Endothelial cell of umbilical vein (primary cell): ENCODE results near the gene TNFRSF8. TPM values are rescaled to one million over a fixed set of nuclear protein-coding genes. Genes with fewer than 3 reads are reported as not detected.

Experiments used
- BruUV-seq: library from RNA; stranded (reverse); fragments of 400-500 nt; replicated peaks from 2 replicates; lab custom pipeline; 2021; lab: Mats Ljungman, UMichigan
- CTCF ChIA-PET: fragments of 300-600, 350-600 bp; sonication (Branson Sonifier 250); formaldehyde crosslinking; loops from one replicate; lab custom pipeline; 2021; ENCODE audit warnings: antibody characterized with exemption, inconsistent platforms; lab: Charles Lee
- POLR2A ChIA-PET: fragments of 300-600, 350-600 bp; sonication (Branson Sonifier 250); formaldehyde crosslinking; loops from one replicate; lab custom pipeline; 2021; ENCODE audit warnings: antibody characterized with exemption, inconsistent platforms; lab: Charles Lee
- DNase-seq: peaks from one replicate; pipeline ENCODE4 v3.0.0-alpha.2; 2011; ENCODE audit warnings: low read depth, low spot score
- FAIRE-seq: peaks from 2 replicates; lab custom pipeline; 2011; peaks lifted over from hg19 to GRCh38; lab: Jason Lieb, UNC
- H2AFZ ChIP-seq: 2 replicates; pipeline ENCODE4 v1.6.0; 2012; ENCODE audit warnings: low read depth, low read length, control low read depth, inconsistent platforms
- H3K27ac ChIP-seq: 2 replicates; pipeline ENCODE4 v1.5.1; 2011; ENCODE audit warnings: low read depth, mild to moderate bottlenecking, control low read depth, low read length, moderate library complexity; ENCODE audit not compliant: insufficient read depth
- H3K27me3 ChIP-seq, 2 experiments: 2 replicates each; pipeline versions ENCODE4 v1.6.0 to v1.6.1; 2011; ENCODE audit warnings: low read length in 2 of 2, mixed read lengths in 1 of 2; ENCODE audit not compliant: control insufficient read depth in 2 of 2, insufficient read depth in 2 of 2
- H3K36me3 ChIP-seq, 2 experiments: 2 replicates in 1 of 2; 3 replicates in 1 of 2; pipeline ENCODE4 v1.5.1; 2011; ENCODE audit warnings: low read length in 2 of 2, mild to moderate bottlenecking in 1 of 2, moderate library complexity in 1 of 2; ENCODE audit not compliant: control insufficient read depth in 2 of 2, insufficient read depth in 2 of 2; ENCODE audit errors: extremely low read depth in 1 of 2
- H3K4me1 ChIP-seq: 3 replicates; pipeline ENCODE4 v1.5.1; 2011; ENCODE audit warnings: mild to moderate bottlenecking, low read length; ENCODE audit not compliant: control insufficient read depth, insufficient read depth; ENCODE audit errors: extremely low read depth
- H3K4me2 ChIP-seq: 2 replicates; pipeline ENCODE4 v1.6.1; 2011; ENCODE audit warnings: low read length, control low read depth, mixed read lengths; ENCODE audit not compliant: insufficient read depth
- H3K4me3 ChIP-seq, 3 experiments: fragments of 200-600 bp in 1 of 3; sonication (generic), shearing (Covaris generic) in 1 of 3; replicated peaks in 1 of 3; 2 replicates each; pipeline ENCODE4 v1.5.1; 2011 to 2016; ENCODE audit warnings: control low read depth in 3 of 3, low read length in 3 of 3, mild to moderate bottlenecking in 2 of 3, inconsistent platforms in 1 of 3, low read depth in 1 of 3, moderate library complexity in 1 of 3; ENCODE audit not compliant: insufficient read depth in 1 of 3
- H3K79me2 ChIP-seq: 2 replicates; pipeline ENCODE4 v1.6.0; 2012; ENCODE audit warnings: low read length, inconsistent platforms; ENCODE audit not compliant: control insufficient read depth, insufficient read depth
- H3K9ac ChIP-seq: replicated peaks from 2 replicates; pipeline ENCODE3; 2011; ENCODE audit warnings: low read length, control low read depth; ENCODE audit not compliant: insufficient read depth; ENCODE audit errors: extremely low read depth
- H3K9me1 ChIP-seq: replicated peaks from 3 replicates; pipeline ENCODE4 v1.6.0; 2011; ENCODE audit warnings: mild to moderate bottlenecking, low read length; ENCODE audit not compliant: control insufficient read depth, insufficient read depth; ENCODE audit errors: extremely low read depth
- H3K9me3 ChIP-seq: replicated peaks from 2 replicates; pipeline ENCODE4 v1.5.1; 2012; ENCODE audit warnings: low read length, inconsistent platforms; ENCODE audit not compliant: control insufficient read depth, insufficient read depth
- H4K20me1 ChIP-seq: replicated peaks from 2 replicates; pipeline ENCODE3; 2011; ENCODE audit warnings: mild to moderate bottlenecking, low read length; ENCODE audit not compliant: control insufficient read depth, insufficient read depth; ENCODE audit errors: extremely low read depth
- EZH2 ChIP-seq: IDR thresholded peaks from 2 replicates; pipeline ENCODE4 v1.6.1; 2012; ENCODE audit warnings: borderline replicate concordance, low read depth, mild to moderate bottlenecking, moderate library complexity, low read length, inconsistent platforms; ENCODE audit not compliant: severe bottlenecking
- FOS ChIP-seq: IDR thresholded peaks from 2 replicates; pipeline ENCODE4 v1.6.1; 2011; ENCODE audit warnings: mild to moderate bottlenecking, low read length, moderate library complexity, borderline replicate concordance; ENCODE audit not compliant: insufficient read depth
- GATA2 ChIP-seq: IDR thresholded peaks from 2 replicates; pipeline ENCODE4 v1.7.0; 2011; ENCODE audit warnings: low read depth, mild to moderate bottlenecking, moderate library complexity, mixed read lengths, low read length; ENCODE audit not compliant: insufficient read length, insufficient read depth
- JUN ChIP-seq: IDR thresholded peaks from 2 replicates; pipeline ENCODE4 v1.6.1; 2011; ENCODE audit warnings: borderline replicate concordance, low read depth; ENCODE audit not compliant: insufficient read length, insufficient read depth
- MYC ChIP-seq: IDR thresholded peaks from one replicate; pipeline ENCODE4 v1.6.1; 2011; ENCODE audit warnings: mild to moderate bottlenecking, low read depth, low read length
- POLR2A ChIP-seq: IDR thresholded peaks from 2 replicates; pipeline ENCODE4 v1.6.1; 2012; ENCODE audit warnings: low read depth, mild to moderate bottlenecking, control low read depth, low read length
- POLR2AphosphoS5 ChIP-seq: IDR thresholded peaks from 2 replicates; pipeline ENCODE4 v1.6.1; 2012; ENCODE audit warnings: low read depth, mild to moderate bottlenecking, control low read depth, low read length, moderate library complexity; ENCODE audit not compliant: insufficient read depth
- dilution Hi-C: fragments of 300-500 bp; cut with MboI; formaldehyde crosslinking; loops from one replicate; pipeline ENCODE4 v1.15.0; 2019; ENCODE audit warnings: low sequenced_read_pairs; ENCODE audit not compliant: extremely low pct_ligation_motif_present
- intact Hi-C: fragments of 100-400 bp; cut with micrococcal nuclease; formaldehyde crosslinking; loops from one replicate; pipeline ENCODE4 v1.10.0; 2022
- polyA plus RNA-seq, 4 experiments: library from polyadenylated mRNA; depleted of rRNA in 3 of 4; stranded (reverse) in 3 of 4; unstranded in 1 of 4; fragments of >200 nt; gene quantifications; 2 replicates each; pipeline versions ENCODE4 v1.2.1 to v1.2.3, GENCODE V29; 2011 to 2012; ENCODE audit warnings: missing spikeins in 1 of 4
- total RNA-seq: library from RNA; stranded (reverse); gene quantifications from 2 replicates; pipeline ENCODE4 v1.2.3, GENCODE V29; 2021
- TF ChIP-seq, protein P1 (sequence below), 2 donors: IDR thresholded peaks; 1 replicate in 1 of 2; 2 replicates in 1 of 2; pipeline ENCODE4 v1.5.1; 2011; ENCODE audit warnings: low read length in 2 of 2, mild to moderate bottlenecking in 2 of 2, moderate library complexity in 2 of 2, control low read depth in 1 of 2, inconsistent platforms in 1 of 2, low read depth in 1 of 2; ENCODE audit not compliant: insufficient read depth in 1 of 2; ENCODE audit errors: extremely low read depth in 1 of 2
- TF ChIP-seq, protein P2 (sequence below): IDR thresholded peaks from 2 replicates; pipeline ENCODE4 v1.6.1; 2011; ENCODE audit not compliant: insufficient read depth, insufficient read length

The TNFRSF8 gene
- total and polyA plus RNA-seq, 2 donors (not counting 3 experiments of a cell fraction or from before 2014, with no cell fraction given) = 0.47 TPM; not detected in 1

DNA sequence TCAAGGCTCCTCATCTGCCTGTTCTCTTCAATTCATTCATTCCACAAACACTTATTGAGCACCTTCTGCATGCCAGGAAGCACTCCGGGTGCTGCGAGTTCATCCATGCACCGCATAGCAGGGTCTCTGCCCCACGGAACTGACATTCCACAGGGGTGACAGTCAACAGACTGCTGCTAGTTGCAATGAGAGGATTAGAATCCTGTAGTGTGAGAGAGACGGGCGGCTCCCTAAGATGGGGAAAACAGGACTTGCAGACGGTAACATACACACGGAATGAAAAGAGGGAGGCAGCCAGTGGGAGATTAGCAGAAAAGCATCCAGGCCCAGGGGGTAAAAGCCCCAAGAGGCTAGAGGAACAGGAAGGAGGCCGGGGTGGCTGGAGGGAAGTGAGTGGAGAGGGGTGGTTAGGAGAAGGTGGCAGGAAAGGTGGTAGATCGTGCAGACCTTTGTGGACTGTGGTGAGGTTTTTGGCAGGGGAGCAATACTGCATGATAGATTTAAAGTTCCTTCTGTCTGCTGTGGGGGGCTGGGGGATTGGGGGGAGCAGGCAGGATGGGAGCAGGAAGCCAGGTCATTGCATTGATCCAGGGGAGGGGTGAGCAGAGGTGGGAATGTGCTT, 6.6 kb downstream of the TNFRSF8 start:
- H3K9me3 ChIP-seq = no peaks in the 10 kb centered on the region
- DNase-seq (no peak), FAIRE-seq (no peak)
- no peak overlapping the region for H3K4me3 ChIP-seq
- no peaks in the 10 kb centered on the region for H3K36me3 ChIP-seq
- H3K79me2 ChIP-seq = no peaks in the 10 kb centered on the region
- dilution Hi-C loops (no loop called here), intact Hi-C loops (no loop called here)
- no peaks in the 10 kb centered on the region for H4K20me1 ChIP-seq
- no peak overlapping the region for H2AFZ ChIP-seq
- H3K9ac ChIP-seq = no peak overlapping the region
- peaks cover 13% of the 10 kb centered on the region in 2 experiments for H3K27me3 ChIP-seq
- H3K27ac ChIP-seq = no peak overlapping the region
- ChIA-PET CTCF (interaction anchor here (0.6 to 2.0 kb wide), 2 partner anchors 10 to 20 kb away, joined by 3 to 11 read pairs; no protein-coding TSS in a partner anchor), POLR2A (no interaction called here)
- TF ChIP-seq JUN (no peak), EZH2 (no peak), POLR2A (no peak), MYC (no peak), FOS (no peak), GATA2 (no peak), POLR2AphosphoS5 (no peak)
- TF ChIP-seq, protein P1, sequence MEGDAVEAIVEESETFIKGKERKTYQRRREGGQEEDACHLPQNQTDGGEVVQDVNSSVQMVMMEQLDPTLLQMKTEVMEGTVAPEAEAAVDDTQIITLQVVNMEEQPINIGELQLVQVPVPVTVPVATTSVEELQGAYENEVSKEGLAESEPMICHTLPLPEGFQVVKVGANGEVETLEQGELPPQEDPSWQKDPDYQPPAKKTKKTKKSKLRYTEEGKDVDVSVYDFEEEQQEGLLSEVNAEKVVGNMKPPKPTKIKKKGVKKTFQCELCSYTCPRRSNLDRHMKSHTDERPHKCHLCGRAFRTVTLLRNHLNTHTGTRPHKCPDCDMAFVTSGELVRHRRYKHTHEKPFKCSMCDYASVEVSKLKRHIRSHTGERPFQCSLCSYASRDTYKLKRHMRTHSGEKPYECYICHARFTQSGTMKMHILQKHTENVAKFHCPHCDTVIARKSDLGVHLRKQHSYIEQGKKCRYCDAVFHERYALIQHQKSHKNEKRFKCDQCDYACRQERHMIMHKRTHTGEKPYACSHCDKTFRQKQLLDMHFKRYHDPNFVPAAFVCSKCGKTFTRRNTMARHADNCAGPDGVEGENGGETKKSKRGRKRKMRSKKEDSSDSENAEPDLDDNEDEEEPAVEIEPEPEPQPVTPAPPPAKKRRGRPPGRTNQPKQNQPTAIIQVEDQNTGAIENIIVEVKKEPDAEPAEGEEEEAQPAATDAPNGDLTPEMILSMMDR (IDR thresholded peaks at IDR 0.05; ENCODE audit: extremely low read depth in 1 of 2, insufficient read depth in 1 of 2, low read depth in 1 of 2, low read length in 2 of 2) = no peak
- TF ChIP-seq, protein P2, sequence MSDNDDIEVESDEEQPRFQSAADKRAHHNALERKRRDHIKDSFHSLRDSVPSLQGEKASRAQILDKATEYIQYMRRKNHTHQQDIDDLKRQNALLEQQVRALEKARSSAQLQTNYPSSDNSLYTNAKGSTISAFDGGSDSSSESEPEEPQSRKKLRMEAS = no peak
- no peak overlapping the region for H3K4me2 ChIP-seq
- BruUV-seq = no TSS peak
- H3K9me1 ChIP-seq = no peaks in the 10 kb centered on the region
- H3K4me1 ChIP-seq = no peaks in the 10 kb centered on the region
